ENCODE results near the gene NEURL1.
A peak's percentile ranks its signal among the peaks of the same experiment; 100 is the strongest.

The NEURL1 gene

GRCh38 chr10:103547391-103547946, 54.0 kb downstream of the NEURL1 start:
- H3K4me3 ChIP-seq (ENCODE audit: low read depth, low read length), result no peak overlapping the region
- no peak for DNase-seq (ENCODE audit: low read depth)
- no peak for TF ChIP-seq CTCF (IDR thresholded peaks at IDR 0.05; ENCODE audit: insufficient read depth, low read depth, low read length, missing control alignments)

GRCh38 chr10:103548006-103548405, 54.5 kb downstream of the NEURL1 start:
- H3K4me3 ChIP-seq (ENCODE audit: low read depth, low read length), result no peak overlapping the region
- no peak for DNase-seq (ENCODE audit: low read depth)
- TF ChIP-seq CTCF (IDR thresholded peaks at IDR 0.05; ENCODE audit: insufficient read depth, low read depth, low read length, missing control alignments), result no peak

DNA sequence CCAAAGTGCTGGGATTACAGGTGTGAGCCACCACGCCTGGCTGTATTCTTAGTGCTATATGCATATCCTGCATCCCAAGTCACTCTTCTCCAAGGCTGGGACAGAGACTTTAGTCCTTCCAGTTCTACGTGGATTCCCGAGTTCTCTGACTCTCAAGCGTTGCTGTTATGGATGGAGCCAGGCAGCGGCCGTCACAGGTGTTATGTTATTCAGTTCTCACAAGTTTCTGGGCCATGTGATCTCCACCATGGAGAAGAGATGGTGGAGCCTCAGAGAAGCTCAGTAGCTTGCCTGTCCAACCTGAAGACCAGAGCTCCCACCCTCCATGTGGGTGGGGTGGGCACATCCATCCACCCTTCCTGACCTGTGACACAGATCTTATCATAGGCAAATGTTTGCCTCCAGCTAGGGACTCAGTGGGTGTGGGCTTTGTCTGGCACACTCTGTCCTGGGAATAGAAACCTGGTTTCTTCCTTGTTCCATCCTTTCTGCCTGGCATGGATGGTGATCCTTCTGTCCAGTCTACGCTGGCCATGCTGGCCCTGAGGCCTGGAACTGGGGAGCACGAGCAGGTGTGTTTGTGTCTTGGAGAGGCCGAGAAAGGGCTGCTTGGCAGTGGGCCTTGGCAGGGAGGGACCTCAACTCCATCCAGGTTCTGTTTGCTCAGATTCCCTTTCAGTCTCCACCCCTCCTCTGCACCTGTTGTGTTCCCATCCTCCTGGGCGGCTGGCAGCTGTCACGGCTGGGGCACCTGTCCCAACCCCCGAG, 55.3 kb downstream of the NEURL1 start:
- DNase-seq (ENCODE audit: low read depth), result no peak
- no peak overlapping the region for H3K4me3 ChIP-seq (ENCODE audit: low read depth, low read length)
- TF ChIP-seq CTCF (IDR thresholded peaks at IDR 0.05; ENCODE audit: insufficient read depth, low read depth, low read length, missing control alignments), result no peak

GRCh38 chr10:103549349-103549685, 55.8 kb downstream of the NEURL1 start:
- H3K4me3 ChIP-seq (ENCODE audit: low read depth, low read length), result no peak overlapping the region
- no peak for TF ChIP-seq CTCF (IDR thresholded peaks at IDR 0.05; ENCODE audit: insufficient read depth, low read depth, low read length, missing control alignments)
- DNase-seq (ENCODE audit: low read depth), result no peak

DNA sequence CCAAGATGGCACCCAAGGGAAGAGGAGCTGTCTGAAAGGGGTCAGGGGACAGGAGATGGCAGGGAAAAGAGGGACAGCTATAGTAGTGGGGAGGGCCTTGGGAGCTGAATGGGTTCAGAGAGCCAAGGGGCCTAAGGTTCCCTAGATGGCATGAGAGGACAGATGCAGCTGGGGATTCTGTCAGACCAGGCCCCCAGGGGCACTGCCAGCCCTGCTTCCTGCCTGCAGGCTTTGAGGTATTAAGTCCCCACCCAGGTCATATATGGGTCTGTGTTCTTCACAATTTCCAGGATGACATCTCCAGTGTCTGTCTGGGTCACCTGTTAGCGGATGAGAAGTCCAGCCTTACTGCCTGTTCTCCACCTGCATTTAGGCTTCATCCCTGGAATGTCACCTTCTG, 56.7 kb downstream of the NEURL1 start:
- no peak for TF ChIP-seq CTCF (IDR thresholded peaks at IDR 0.05; ENCODE audit: insufficient read depth, low read depth, low read length, missing control alignments)
- H3K4me3 ChIP-seq (ENCODE audit: low read depth, low read length), result no peak overlapping the region
- no peak for DNase-seq (ENCODE audit: low read depth)

DNA sequence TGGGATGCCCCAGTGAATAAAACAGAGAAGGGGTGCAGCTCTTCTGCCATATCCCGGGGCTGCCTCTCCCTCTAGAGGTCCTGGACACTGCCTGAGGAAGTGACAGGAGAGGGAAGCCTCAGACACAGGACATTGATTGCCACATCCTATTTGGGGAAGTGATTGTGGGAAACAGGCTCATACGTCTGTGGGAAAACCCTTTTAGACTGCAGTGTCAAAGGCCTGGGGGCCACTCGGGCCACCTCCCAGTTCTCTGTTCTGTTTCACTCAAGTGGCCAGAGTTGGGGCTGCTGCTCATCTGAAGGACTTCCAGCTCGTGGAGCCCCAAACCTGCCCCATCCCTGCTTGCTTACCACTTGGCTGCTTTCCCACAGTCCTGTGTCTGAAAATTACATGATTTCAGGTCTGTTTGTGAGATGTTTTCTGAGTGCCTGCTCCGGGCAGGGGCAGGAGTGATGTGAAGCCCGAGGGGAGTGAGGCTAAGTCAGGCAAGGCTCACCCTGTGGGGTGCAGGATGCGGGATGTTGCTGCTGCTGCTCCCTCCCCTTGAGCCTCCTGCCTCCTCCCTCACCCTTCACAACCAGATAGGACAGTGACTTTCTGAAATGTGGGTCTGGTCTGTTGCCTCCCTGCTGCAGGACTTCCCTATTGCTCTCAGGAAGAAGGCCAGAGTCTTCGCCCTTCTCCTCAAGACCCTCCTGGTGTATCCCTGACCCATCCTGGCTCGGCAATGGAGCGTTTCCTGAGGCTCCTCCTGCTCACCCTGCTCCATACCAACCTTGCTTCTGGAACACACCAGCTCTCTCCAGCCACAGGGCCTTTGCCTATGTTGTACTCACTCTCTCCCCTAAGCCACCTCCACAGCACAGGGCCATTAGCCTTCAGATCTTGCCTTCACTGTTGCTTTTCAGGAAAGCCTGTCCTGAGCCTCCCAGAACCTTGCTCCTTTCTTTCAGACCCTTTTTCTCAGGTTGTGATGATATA, 58.4 kb downstream of the NEURL1 start:
- no peak overlapping the region for H3K4me3 ChIP-seq (ENCODE audit: low read depth, low read length)
- no peak for TF ChIP-seq CTCF (IDR thresholded peaks at IDR 0.05; ENCODE audit: insufficient read depth, low read depth, low read length, missing control alignments)
- DNase-seq (ENCODE audit: low read depth), result peak; percentile 12
